BE2C (cell line): ENCODE results near the gene TSC22D1.
"Not testable (repeated sequence)": the region's sequence is repeated elsewhere in the genome, so short reads cannot be mapped to it uniquely, and the experiment has no call there.

Source experiments
- DNase-seq: peaks from one replicate; pipeline ENCODE4 v3.0.0-alpha.2; 2020
- H3K27me3 ChIP-seq: fragments of 250-450 bp; sonication (Bioruptor Pico); 2 replicates; pipeline ENCODE4 v1.5.1; 2020; ENCODE audit warnings: mild to moderate bottlenecking
- H3K36me3 ChIP-seq: fragments of 250-450 bp; sonication (Bioruptor Pico); 2 replicates; pipeline ENCODE4 v1.5.1; 2020; ENCODE audit warnings: mild to moderate bottlenecking
- H3K4me1 ChIP-seq: fragments of 250-450 bp; sonication (Bioruptor Pico); 2 replicates; pipeline ENCODE4 v1.5.1; 2020
- H3K4me3 ChIP-seq: 2 replicates; pipeline ENCODE4 v1.5.1; 2011; ENCODE audit warnings: low read depth, low read length
- H3K9me3 ChIP-seq: fragments of 250-450 bp; sonication (Bioruptor Pico); 2 replicates; pipeline ENCODE4 v1.5.1; 2020
- CTCF ChIP-seq: IDR thresholded peaks from 2 replicates; pipeline ENCODE4 v1.5.1; 2012; ENCODE audit warnings: mild to moderate bottlenecking, low read depth, low read length

The TSC22D1 gene

GRCh38 chr13:44459674-44460073, 116.5 kb downstream of the TSC22D1 start:
- H3K4me3 ChIP-seq = no peak overlapping the region
- no peaks in the 10 kb centered on the region for H3K27me3 ChIP-seq
- H3K9me3 ChIP-seq = no peaks in the 10 kb centered on the region
- peaks cover 2% of the 10 kb centered on the region for H3K4me1 ChIP-seq
- DNase-seq = no peak
- no peaks in the 10 kb centered on the region for H3K36me3 ChIP-seq
- no peak for TF ChIP-seq CTCF

- H3K36me3 ChIP-seq = no peaks in the 10 kb centered on the region
- H3K4me1 ChIP-seq = no peaks in the 10 kb centered on the region
- H3K9me3 ChIP-seq = no peaks in the 10 kb centered on the region
- no peak for DNase-seq
- TF ChIP-seq CTCF = no peak
- H3K27me3 ChIP-seq = no peaks in the 10 kb centered on the region
- H3K4me3 ChIP-seq = no peak overlapping the region
Measured at GRCh38 chr13:44458313-44458975, 117.7 kb downstream of the TSC22D1 start.

GRCh38 chr13:44456212-44456611, 119.9 kb downstream of the TSC22D1 start:
- DNase-seq, H3K27me3 ChIP-seq, H3K36me3 ChIP-seq, H3K4me3 ChIP-seq, H3K9me3 ChIP-seq, H3K4me1 ChIP-seq: not testable (repeated sequence)

- DNase-seq = no peak
- TF ChIP-seq CTCF = no peak
- no peaks in the 10 kb centered on the region for H3K27me3 ChIP-seq
Measured at GRCh38 chr13:44455769-44456168, 120.4 kb downstream of the TSC22D1 start.

GRCh38 chr13:44453881-44454280, 122.2 kb downstream of the TSC22D1 start:
- DNase-seq = no peak
- Histone ChIP-seq H3K9me3 (no peaks in the 10 kb centered on the region), H3K36me3 (no peaks in the 10 kb centered on the region), H3K27me3 (no peaks in the 10 kb centered on the region), H3K4me1 (no peaks in the 10 kb centered on the region), H3K4me3 (no peak overlapping the region)
- TF ChIP-seq CTCF = no peak

More at GRCh38 chr13:44455769-44456168, 120.4 kb downstream of the TSC22D1 start:
- no peaks in the 10 kb centered on the region for H3K36me3 ChIP-seq
- H3K9me3 ChIP-seq = no peaks in the 10 kb centered on the region
- no peaks in the 10 kb centered on the region for H3K4me1 ChIP-seq
- H3K4me3 ChIP-seq = no peak overlapping the region

- no peaks in the 10 kb centered on the region for H3K9me3 ChIP-seq
Measured at GRCh38 chr13:44453069-44453468, 123.1 kb downstream of the TSC22D1 start.

More at GRCh38 chr13:44453069-44453468, 123.1 kb downstream of the TSC22D1 start:
- H3K36me3 ChIP-seq = no peaks in the 10 kb centered on the region
- TF ChIP-seq CTCF = no peak
- H3K4me3 ChIP-seq = no peak overlapping the region
- no peaks in the 10 kb centered on the region for H3K27me3 ChIP-seq
- no peak for DNase-seq
- H3K4me1 ChIP-seq = no peaks in the 10 kb centered on the region
